Nephron (organoid): Measurements from ENCODE around the gene IL1RAPL1.

Experiments used
- H3K27ac Mint-ChIP-seq, 3 experiments: 2 replicates each; pipeline ENCODE4 v1.8.0; 2020; ENCODE audit warnings: mixed read lengths in 3 of 3, mild to moderate bottlenecking in 2 of 3, moderate library complexity in 1 of 3
- H3K27me3 Mint-ChIP-seq: 2 replicates; pipeline ENCODE4 v1.8.0; 2021; ENCODE audit warnings: low read depth, mild to moderate bottlenecking, moderate library complexity, mixed read lengths
- H3K36me3 Mint-ChIP-seq: 2 replicates; pipeline ENCODE4 v1.8.0; 2020; ENCODE audit warnings: low read depth, mixed read lengths
- H3K4me1 Mint-ChIP-seq: 2 replicates; pipeline ENCODE4 v1.8.0; 2020; ENCODE audit warnings: mixed read lengths
- H3K4me3 Mint-ChIP-seq, 3 experiments: 2 replicates each; pipeline ENCODE4 v1.8.0; 2020; ENCODE audit warnings: mild to moderate bottlenecking in 3 of 3, mixed read lengths in 3 of 3, moderate library complexity in 2 of 3
- H3K9me3 Mint-ChIP-seq: 2 replicates; pipeline ENCODE4 v1.8.0; 2020; ENCODE audit warnings: mixed read lengths
- CTCF ChIP-seq, 3 experiments: fragments of 200-600 bp; sonication (generic); IDR thresholded peaks; one replicate each; pipeline ENCODE4 v1.5.0; 2021; ENCODE audit warnings: antibody characterized with exemption in 3 of 3; ENCODE audit not compliant: unreplicated experiment in 3 of 3

IL1RAPL1 gene

GRCh38 chrX:28552882-28553829 lies 34.1 kb upstream of the IL1RAPL1 start:
- Mint-ChIP-seq H3K36me3 (no peaks in the 10 kb centered on the region), H3K4me3 (no peak overlapping the region), H3K4me1 (no peaks in the 10 kb centered on the region), H3K27me3 (no peaks in the 10 kb centered on the region), H3K27ac (no peak overlapping the region), H3K9me3 (peaks cover 20% of the 10 kb centered on the region)
- no peak for TF ChIP-seq CTCF (IDR thresholded peaks at IDR 0.05; ENCODE audit: unreplicated experiment in 3 of 3)

GRCh38 chrX:28576117-28576516 lies 11.1 kb upstream of the IL1RAPL1 start:
- Mint-ChIP-seq H3K9me3 (no peaks in the 10 kb centered on the region), H3K36me3 (no peaks in the 10 kb centered on the region), H3K27me3 (no peaks in the 10 kb centered on the region), H3K4me3 (no peak overlapping the region), H3K4me1 (no peaks in the 10 kb centered on the region), H3K27ac (no peak overlapping the region)
- TF ChIP-seq CTCF (IDR thresholded peaks at IDR 0.05; ENCODE audit: unreplicated experiment in 3 of 3): no peak

- Mint-ChIP-seq H3K27ac (no peak overlapping the region), H3K4me3 (no peak overlapping the region), H3K9me3 (no peaks in the 10 kb centered on the region), H3K36me3 (no peaks in the 10 kb centered on the region), H3K27me3 (no peaks in the 10 kb centered on the region), H3K4me1 (no peaks in the 10 kb centered on the region)
- no peak for TF ChIP-seq CTCF (IDR thresholded peaks at IDR 0.05; ENCODE audit: unreplicated experiment in 3 of 3)
Observed at GRCh38 chrX:28581522-28581921, 5.7 kb upstream of the IL1RAPL1 start.

- no peaks in the 10 kb centered on the region for H3K27me3 Mint-ChIP-seq
- no peak for TF ChIP-seq CTCF (IDR thresholded peaks at IDR 0.05; ENCODE audit: unreplicated experiment in 3 of 3)
- H3K4me3 Mint-ChIP-seq: no peak overlapping the region
- H3K36me3 Mint-ChIP-seq: no peaks in the 10 kb centered on the region
- H3K9me3 Mint-ChIP-seq: no peaks in the 10 kb centered on the region
- H3K27ac Mint-ChIP-seq: no peak overlapping the region
- H3K4me1 Mint-ChIP-seq: no peaks in the 10 kb centered on the region
Observed at GRCh38 chrX:28582511-28582910, 4.7 kb upstream of the IL1RAPL1 start.

- no peaks in the 10 kb centered on the region for H3K4me1 Mint-ChIP-seq
- TF ChIP-seq CTCF (IDR thresholded peaks at IDR 0.05; ENCODE audit: unreplicated experiment in 3 of 3): no peak
- H3K27me3 Mint-ChIP-seq: no peaks in the 10 kb centered on the region
- no peaks in the 10 kb centered on the region for H3K9me3 Mint-ChIP-seq
- H3K4me3 Mint-ChIP-seq: no peak overlapping the region
- H3K36me3 Mint-ChIP-seq: no peaks in the 10 kb centered on the region
- H3K27ac Mint-ChIP-seq: no peak overlapping the region
Observed at GRCh38 chrX:28584025-28584424, 3.2 kb upstream of the IL1RAPL1 start.

GRCh38 chrX:28585767-28586166 lies 1.5 kb upstream of the IL1RAPL1 start:
- H3K9me3 Mint-ChIP-seq: no peaks in the 10 kb centered on the region
- H3K27me3 Mint-ChIP-seq: no peaks in the 10 kb centered on the region
- no peak for TF ChIP-seq CTCF (IDR thresholded peaks at IDR 0.05; ENCODE audit: unreplicated experiment in 3 of 3)
- no peak overlapping the region for H3K27ac Mint-ChIP-seq
- no peak overlapping the region for H3K4me3 Mint-ChIP-seq
- H3K4me1 Mint-ChIP-seq: peaks cover 10% of the 10 kb centered on the region
- H3K36me3 Mint-ChIP-seq: no peaks in the 10 kb centered on the region
